Glutamatergic neuron (in vitro differentiated cells): ENCODE data around the gene ATP2C1. TPM values are rescaled to one million over a fixed set of nuclear protein-coding genes. Genes with fewer than 3 reads are reported as not detected.

Experiments
- DNase-seq: peaks from one replicate; pipeline ENCODE4 v3.0.0; 2022
- H3K27ac Mint-ChIP-seq: one replicate; pipeline ENCODE4 v1.8.0; 2020; ENCODE audit warnings: mild to moderate bottlenecking, mixed read lengths, inconsistent platforms; ENCODE audit not compliant: unreplicated experiment
- H3K27me3 Mint-ChIP-seq: one replicate; pipeline ENCODE4 v1.8.0; 2020; ENCODE audit warnings: mild to moderate bottlenecking, moderate library complexity, mixed read lengths, inconsistent platforms; ENCODE audit not compliant: unreplicated experiment
- H3K36me3 Mint-ChIP-seq: one replicate; pipeline ENCODE4 v1.8.0; 2020; ENCODE audit warnings: mild to moderate bottlenecking, mixed read lengths, inconsistent platforms; ENCODE audit not compliant: unreplicated experiment
- H3K4me1 Mint-ChIP-seq: one replicate; pipeline ENCODE4 v1.8.0; 2020; ENCODE audit warnings: mild to moderate bottlenecking, low read depth, mixed read lengths, inconsistent platforms; ENCODE audit not compliant: unreplicated experiment
- H3K4me3 Mint-ChIP-seq: one replicate; pipeline ENCODE4 v1.8.0; 2020; ENCODE audit warnings: mild to moderate bottlenecking, mixed read lengths, inconsistent platforms; ENCODE audit not compliant: unreplicated experiment
- H3K9me3 Mint-ChIP-seq: one replicate; pipeline ENCODE4 v1.8.0; 2020; ENCODE audit warnings: mild to moderate bottlenecking, moderate library complexity, mixed read lengths, inconsistent platforms; ENCODE audit not compliant: unreplicated experiment
- total RNA-seq: library from RNA; stranded (reverse); fragmentation: NEBNext Ultra II Directional; extraction: Animal tissue kit (Norgen Biotek cat#: 25700); gene quantifications from one replicate; pipeline ENCODE4 v1.2.1, GENCODE V29; 2021; ENCODE audit not compliant: unreplicated experiment
- TF ChIP-seq, protein P1 (sequence below): fragments of 200-600 bp; sonication (generic); IDR thresholded peaks from one replicate; pipeline ENCODE4 v1.5.0; 2021; ENCODE audit not compliant: partially characterized antibody, unreplicated experiment

ATP2C1 gene
- total RNA-seq, 1 donor from 2014 or later, result 130 TPM

- Mint-ChIP-seq H3K9me3 (peaks cover 2% of the 10 kb centered on the region), H3K36me3 (no peaks in the 10 kb centered on the region), H3K27me3 (no peaks in the 10 kb centered on the region), H3K27ac (no peak overlapping the region), H3K4me3 (no peak overlapping the region), H3K4me1 (no peaks in the 10 kb centered on the region)
- DNase-seq, result no peak
- TF ChIP-seq, protein P1, sequence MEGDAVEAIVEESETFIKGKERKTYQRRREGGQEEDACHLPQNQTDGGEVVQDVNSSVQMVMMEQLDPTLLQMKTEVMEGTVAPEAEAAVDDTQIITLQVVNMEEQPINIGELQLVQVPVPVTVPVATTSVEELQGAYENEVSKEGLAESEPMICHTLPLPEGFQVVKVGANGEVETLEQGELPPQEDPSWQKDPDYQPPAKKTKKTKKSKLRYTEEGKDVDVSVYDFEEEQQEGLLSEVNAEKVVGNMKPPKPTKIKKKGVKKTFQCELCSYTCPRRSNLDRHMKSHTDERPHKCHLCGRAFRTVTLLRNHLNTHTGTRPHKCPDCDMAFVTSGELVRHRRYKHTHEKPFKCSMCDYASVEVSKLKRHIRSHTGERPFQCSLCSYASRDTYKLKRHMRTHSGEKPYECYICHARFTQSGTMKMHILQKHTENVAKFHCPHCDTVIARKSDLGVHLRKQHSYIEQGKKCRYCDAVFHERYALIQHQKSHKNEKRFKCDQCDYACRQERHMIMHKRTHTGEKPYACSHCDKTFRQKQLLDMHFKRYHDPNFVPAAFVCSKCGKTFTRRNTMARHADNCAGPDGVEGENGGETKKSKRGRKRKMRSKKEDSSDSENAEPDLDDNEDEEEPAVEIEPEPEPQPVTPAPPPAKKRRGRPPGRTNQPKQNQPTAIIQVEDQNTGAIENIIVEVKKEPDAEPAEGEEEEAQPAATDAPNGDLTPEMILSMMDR, result no peak
Measured at GRCh38 chr3:130950641-130951040, 56.8 kb downstream of the ATP2C1 start.

DNA sequence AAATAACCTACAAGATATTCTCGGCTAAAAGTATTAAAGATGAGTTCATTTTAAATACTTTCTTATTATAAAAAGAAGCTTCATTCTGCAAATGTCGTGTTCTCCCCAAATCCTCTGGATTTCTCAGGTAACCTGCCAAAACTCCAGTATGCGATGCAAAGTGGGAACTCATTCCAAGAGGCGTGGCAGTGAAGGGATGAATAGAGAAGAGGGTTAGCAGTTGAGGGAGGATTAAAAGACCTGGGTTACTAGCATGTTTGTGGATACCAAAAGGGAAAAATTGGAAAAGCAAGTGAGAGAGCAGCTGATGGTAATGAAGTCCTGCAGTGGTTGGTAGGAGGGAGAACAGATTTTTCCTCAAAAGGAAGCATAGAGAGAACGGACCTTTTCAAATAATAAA, 61.6 kb downstream of the ATP2C1 start:
- H3K36me3 Mint-ChIP-seq, result peaks cover 9% of the 10 kb centered on the region
- no peak for DNase-seq
- H3K4me3 Mint-ChIP-seq, result no peak overlapping the region
- H3K27me3 Mint-ChIP-seq, result no peaks in the 10 kb centered on the region
- H3K4me1 Mint-ChIP-seq, result no peaks in the 10 kb centered on the region
- H3K9me3 Mint-ChIP-seq, result peaks cover 2% of the 10 kb centered on the region
- TF ChIP-seq, protein P1, result no peak
- H3K27ac Mint-ChIP-seq, result no peak overlapping the region

DNA sequence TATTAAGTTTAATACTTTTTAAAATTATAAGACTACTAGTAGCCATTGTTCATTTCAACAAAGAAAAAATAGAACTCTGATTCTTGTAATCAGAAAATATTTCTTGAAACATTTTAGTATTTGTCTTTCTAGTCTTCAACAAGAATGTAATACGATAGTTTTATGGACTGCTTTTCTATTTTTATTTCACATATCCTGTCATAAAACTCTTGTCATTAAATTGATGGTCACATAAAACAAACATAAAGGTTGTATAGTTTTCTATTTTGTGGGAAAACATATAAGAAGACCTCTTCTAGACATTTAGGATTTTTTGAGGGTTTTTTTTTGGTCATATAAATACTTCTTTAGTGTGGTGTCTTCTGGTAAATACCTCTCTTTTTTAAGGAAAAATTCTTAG, 62.4 kb downstream of the ATP2C1 start:
- H3K27me3 Mint-ChIP-seq, result no peaks in the 10 kb centered on the region
- H3K4me1 Mint-ChIP-seq, result no peaks in the 10 kb centered on the region
- TF ChIP-seq, protein P1, result no peak
- DNase-seq, result no peak
- no peak overlapping the region for H3K4me3 Mint-ChIP-seq
- peaks cover 11% of the 10 kb centered on the region for H3K36me3 Mint-ChIP-seq
- no peak overlapping the region for H3K27ac Mint-ChIP-seq
- H3K9me3 Mint-ChIP-seq, result peaks cover 2% of the 10 kb centered on the region

DNA sequence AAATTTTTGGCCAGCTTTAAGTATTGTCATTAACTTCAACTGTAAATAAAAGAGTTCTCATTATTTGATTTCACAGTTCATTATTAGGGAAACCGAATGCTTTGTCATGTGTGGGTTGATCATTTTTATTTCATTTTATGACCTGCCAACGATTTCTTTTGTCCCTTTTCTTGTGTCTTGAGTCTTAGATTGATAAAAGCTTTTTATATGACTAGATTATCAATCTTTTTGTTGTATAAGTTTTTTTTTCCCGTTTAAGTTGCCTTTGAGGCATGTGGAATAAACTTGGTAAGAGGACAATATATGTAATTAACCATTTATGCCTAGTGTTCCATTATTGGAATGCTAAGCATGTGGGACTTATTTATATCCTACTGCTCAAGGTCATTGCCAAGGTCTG, 62.8 kb downstream of the ATP2C1 start:
- Mint-ChIP-seq H3K4me3 (no peak overlapping the region), H3K27me3 (no peaks in the 10 kb centered on the region), H3K36me3 (peaks cover 11% of the 10 kb centered on the region), H3K9me3 (peaks cover 2% of the 10 kb centered on the region), H3K4me1 (no peaks in the 10 kb centered on the region), H3K27ac (no peak overlapping the region)
- TF ChIP-seq, protein P1, result no peak
- DNase-seq, result no peak

DNA sequence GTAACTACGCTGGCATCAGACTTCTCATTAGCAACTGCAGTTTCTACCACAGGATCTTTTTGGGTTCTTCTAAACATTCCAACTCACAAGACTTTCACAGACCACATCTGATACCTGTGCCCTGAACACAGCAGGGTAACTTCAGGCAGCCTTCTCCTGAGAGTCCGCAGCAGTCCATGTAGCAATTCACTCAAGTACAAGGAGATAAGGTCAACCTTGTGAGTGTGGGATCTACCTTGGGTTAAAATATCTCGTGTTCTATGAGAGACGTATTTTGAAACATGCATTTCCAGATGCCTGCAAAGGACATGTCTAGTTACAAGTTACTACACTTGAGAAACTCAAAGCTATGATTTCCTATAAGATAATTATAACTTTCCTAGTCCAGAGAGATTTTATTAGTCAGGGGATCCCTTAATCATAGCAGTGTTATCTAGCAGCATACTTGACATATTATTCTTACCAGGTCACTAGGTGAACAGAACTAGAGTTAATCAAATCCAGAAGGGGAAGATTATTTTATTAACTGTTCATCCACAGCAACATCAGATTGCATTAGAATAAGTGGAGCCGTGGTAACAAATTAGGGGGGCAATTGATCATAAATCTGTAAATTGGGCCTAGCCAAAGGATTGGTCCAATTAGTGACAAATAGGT, 66.4 kb downstream of the ATP2C1 start:
- no peaks in the 10 kb centered on the region for H3K4me1 Mint-ChIP-seq
- H3K27ac Mint-ChIP-seq, result no peak overlapping the region
- peaks cover 2% of the 10 kb centered on the region for H3K27me3 Mint-ChIP-seq

More for the DNA sequence above, 66.4 kb downstream of the ATP2C1 start:
- TF ChIP-seq, protein P1, result no peak
- H3K9me3 Mint-ChIP-seq, result peaks cover 2% of the 10 kb centered on the region
- no peak for DNase-seq
- H3K36me3 Mint-ChIP-seq, result peaks cover 11% of the 10 kb centered on the region
- no peak overlapping the region for H3K4me3 Mint-ChIP-seq
